Bladder microvascular endothelial cell (primary cell): ENCODE data around the gene NPY. TPM values are rescaled to one million over a fixed set of nuclear protein-coding genes. Genes with fewer than 3 reads are reported as not detected.

ENCODE experiments used
- total RNA-seq: library from RNA; depleted of rRNA; stranded (reverse); fragments of >200 nt; gene quantifications from 2 replicates; pipeline ENCODE4 v1.2.3, GENCODE V29; 2014

The NPY gene
- total RNA-seq, result not detected in 2 replicates

DNA sequence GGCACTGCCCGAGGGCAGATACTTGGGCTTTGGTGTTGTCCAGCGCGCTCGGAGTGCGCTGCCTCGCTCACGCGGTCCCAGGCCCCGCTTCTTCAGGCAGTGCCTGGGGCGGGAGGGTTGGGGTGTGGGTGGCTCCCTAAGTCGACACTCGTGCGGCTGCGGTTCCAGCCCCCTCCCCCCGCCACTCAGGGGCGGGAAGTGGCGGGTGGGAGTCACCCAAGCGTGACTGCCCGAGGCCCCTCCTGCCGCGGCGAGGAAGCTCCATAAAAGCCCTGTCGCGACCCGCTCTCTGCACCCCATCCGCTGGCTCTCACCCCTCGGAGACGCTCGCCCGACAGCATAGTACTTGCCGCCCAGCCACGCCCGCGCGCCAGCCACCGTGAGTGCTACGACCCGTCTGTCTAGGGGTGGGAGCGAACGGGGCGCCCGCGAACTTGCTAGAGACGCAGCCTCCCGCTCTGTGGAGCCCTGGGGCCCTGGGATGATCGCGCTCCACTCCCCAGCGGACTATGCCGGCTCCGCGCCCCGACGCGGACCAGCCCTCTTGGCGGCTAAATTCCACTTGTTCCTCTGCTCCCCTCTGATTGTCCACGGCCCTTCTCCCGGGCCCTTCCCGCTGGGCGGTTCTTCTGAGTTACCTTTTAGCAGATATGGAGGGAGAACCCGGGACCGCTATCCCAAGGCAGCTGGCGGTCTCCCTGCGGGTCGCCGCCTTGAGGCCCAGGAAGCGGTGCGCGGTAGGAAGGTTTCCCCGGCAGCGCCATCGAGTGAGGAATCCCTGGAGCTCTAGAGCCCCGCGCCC, at the start of gene NPY:
Gene NPY (plus strand): TSS at position 294 of the 802 bp plus-strand sequence. CDS start 1,051 bp downstream, outside the sequence.

